HepG2 (cell line): ENCODE measurements around the gene ZBTB7C. TPM values are rescaled to one million over a fixed set of nuclear protein-coding genes. Genes with fewer than 3 reads are reported as not detected.

Source experiments
- ATAC-seq: fragments of 200-7000 bp; cut with Tn5 transposase; 3 replicates; pipeline ENCODE4 v1.9.1; 2020; ENCODE audit warnings: mild to moderate bottlenecking, moderate library complexity
- BruUV-seq: library from RNA; stranded (reverse); fragments of 400-500 nt; replicated peaks from 2 replicates; lab custom pipeline; 2021; lab: Mats Ljungman, UMichigan
- CTCF ChIA-PET: fragments of 300-600 bp; formaldehyde crosslinking; extraction: SDS; loops from one replicate; lab custom pipeline; 2021; ENCODE audit warnings: low total read pairs, inconsistent platforms, low intra/inter-chr PET ratio; lab: Yijun Ruan, JAX
- POLR2A ChIA-PET: fragments of 350-600 bp; sonication (Branson Sonifier 250); formaldehyde crosslinking; loops from one replicate; lab custom pipeline; 2020; ENCODE audit warnings: antibody characterized with exemption, inconsistent platforms; lab: Yijun Ruan, JAX
- DNase-seq: peaks from one replicate; pipeline ENCODE4 v3.0.0-alpha.2; 2015; ENCODE audit warnings: low spot score
- FAIRE-seq: peaks from 3 replicates; lab custom pipeline; 2011; peaks lifted over from hg19 to GRCh38; lab: Jason Lieb, UNC
- H2AFZ ChIP-seq: one replicate; pipeline ENCODE4 v1.6.1; 2011; ENCODE audit warnings: low read length, inconsistent platforms
- H3K27ac ChIP-seq: fragments of 300-600 bp; 3 replicates; pipeline ENCODE4 v1.8.0; 2011; ENCODE audit warnings: mixed run types, mild to moderate bottlenecking, mixed read lengths, low read length, inconsistent platforms; ENCODE audit not compliant: insufficient read depth; ENCODE audit errors: extremely low read length
- H3K27me3 ChIP-seq, 2 experiments: fragments of 200-600 bp in 1 of 2; 2 replicates in 1 of 2; 3 replicates in 1 of 2; pipeline versions ENCODE4 v1.6.0 to v1.8.0; 2011; ENCODE audit warnings: low read length in 2 of 2, mild to moderate bottlenecking in 2 of 2, moderate library complexity in 2 of 2, inconsistent platforms in 1 of 2; ENCODE audit not compliant: insufficient read depth in 2 of 2, control insufficient read depth in 1 of 2
- H3K36me3 ChIP-seq, 2 experiments: fragments of 200-600 bp in 1 of 2; replicated peaks in 1 of 2; 2 replicates in 1 of 2; 3 replicates in 1 of 2; pipeline versions ENCODE4 v1.5.1 to v1.8.0; 2011; ENCODE audit warnings: low read length in 2 of 2, inconsistent platforms in 1 of 2; ENCODE audit not compliant: insufficient read depth in 2 of 2, control insufficient read depth in 1 of 2
- H3K4me1 ChIP-seq: 2 replicates; pipeline ENCODE4 v1.5.1; 2012; ENCODE audit warnings: low read length, inconsistent platforms; ENCODE audit not compliant: insufficient read depth
- H3K4me2 ChIP-seq: 2 replicates; pipeline ENCODE4 v1.6.0; 2011; ENCODE audit warnings: low read depth, low read length, inconsistent platforms
- H3K4me3 ChIP-seq, 3 experiments: fragments of 200-600 bp in 1 of 3; sonication (generic), shearing (Covaris generic) in 1 of 3; replicated peaks in 1 of 3; 2 replicates each; pipeline ENCODE4 v1.5.1; 2011 to 2016; ENCODE audit warnings: low read length in 3 of 3, inconsistent platforms in 2 of 3, low read depth in 2 of 3, mild to moderate bottlenecking in 2 of 3, control low read depth in 1 of 3, mixed read lengths in 1 of 3; ENCODE audit not compliant: insufficient read depth in 1 of 3
- H3K79me2 ChIP-seq: one replicate; pipeline ENCODE4 v1.6.1; 2011; ENCODE audit warnings: low read length, inconsistent platforms; ENCODE audit not compliant: insufficient read depth
- H3K9ac ChIP-seq: 2 replicates; pipeline ENCODE4 v1.6.0; 2011; ENCODE audit warnings: mild to moderate bottlenecking, low read depth, low read length, inconsistent platforms; ENCODE audit not compliant: insufficient read depth
- H3K9me3 ChIP-seq: 2 replicates; pipeline ENCODE4 v1.5.1; 2012; ENCODE audit warnings: mild to moderate bottlenecking, low read length
- H4K20me1 ChIP-seq: 2 replicates; pipeline ENCODE4 v1.6.0; 2011; ENCODE audit warnings: inconsistent platforms, mild to moderate bottlenecking, low read length, moderate library complexity; ENCODE audit not compliant: insufficient read depth
- HDAC6 ChIP-seq: fragments of 200-600 bp; sonication (generic); IDR thresholded peaks from 2 replicates; pipeline ENCODE4 v1.7.0; 2017; ENCODE audit warnings: mild to moderate bottlenecking, antibody characterized with exemption, low read length, low read depth
- MTF2 ChIP-seq: sonication (generic); formaldehyde crosslinking; IDR thresholded peaks from 2 replicates; pipeline ENCODE4 v1.5.0; 2020; ENCODE audit warnings: missing genetic modification reagents, borderline replicate concordance
- NFE2 ChIP-seq: sonication (generic); formaldehyde crosslinking; IDR thresholded peaks from 2 replicates; pipeline ENCODE4 v1.4.0; 2020; ENCODE audit warnings: missing genetic modification reagents
- NPAS2 ChIP-seq: sonication (generic); formaldehyde crosslinking; IDR thresholded peaks from 2 replicates; pipeline ENCODE4 v1.8.0; 2022; ENCODE audit warnings: mild to moderate bottlenecking, missing genetic modification reagents, borderline replicate concordance
- PAF1 ChIP-seq: IDR thresholded peaks from 2 replicates; pipeline ENCODE4 v1.6.1; 2016; ENCODE audit warnings: missing genetic modification reagents, missing compliant biosample characterization
- ZBTB20 ChIP-seq: sonication (generic); formaldehyde crosslinking; IDR thresholded peaks from 2 replicates; pipeline ENCODE4 v1.8.1; 2023; ENCODE audit warnings: missing genetic modification reagents, low read depth, mild to moderate bottlenecking, borderline replicate concordance
- ZNF230 ChIP-seq: sonication (generic); formaldehyde crosslinking; IDR thresholded peaks from 2 replicates; pipeline ENCODE4 v1.4.0; 2020; ENCODE audit warnings: mild to moderate bottlenecking, missing genetic modification reagents
- ZNF766 ChIP-seq: sonication (generic); formaldehyde crosslinking; IDR thresholded peaks from 2 replicates; pipeline ENCODE4 v1.5.0; 2020; ENCODE audit warnings: missing genetic modification reagents, borderline replicate concordance
- WGBS: methylation state at CpG from one replicate; pipeline ENCODE4 v1.1.6; 2017; ENCODE audit warnings: low lambda C conversion rate; 5-methylcytosine and 5-hydroxymethylcytosine counted together
- in situ Hi-C: cut with HindIII; loops from 2 replicates; pipeline ENCODE4 v1.10.0; 2017; ENCODE audit warnings: low pct_unique_long_range_greater_than_20kb; ENCODE audit not compliant: extremely low pct_ligation_motif_present
- intact Hi-C: fragments of 100-400 bp; cut with micrococcal nuclease; formaldehyde crosslinking; loops from one replicate; pipeline ENCODE4 v1.10.0; 2022; ENCODE audit not compliant: unreplicated experiment
- polyA plus RNA-seq, 8 experiments: library from polyadenylated mRNA; depleted of rRNA in 3 of 8; stranded (reverse) in 7 of 8; unstranded in 1 of 8; fragments of >200 nt; fragmentation: Illumina TruSeq in 4 of 8; extraction: Trizol in 4 of 8; gene quantifications; 2 replicates each; pipeline versions ENCODE4 v1.2.1 to v1.2.3, GENCODE V29; 2011 to 2016; ENCODE audit warnings: low read depth in 4 of 8, missing spikeins in 1 of 8, mixed read lengths in 1 of 8; ENCODE audit not compliant: insufficient read depth in 1 of 8
- total RNA-seq, 5 experiments: library from RNA; depleted of rRNA; stranded (reverse); fragments of >200 nt; fragmentation: Illumina TruSeq; extraction: Trizol; gene quantifications; 2 replicates each; pipeline ENCODE4 v1.2.3, GENCODE V29; 2016; ENCODE audit warnings: low read depth in 1 of 5
- TF ChIP-seq, protein P1 (sequence below): IDR thresholded peaks from 2 replicates; pipeline ENCODE4 v1.6.1; 2016; ENCODE audit warnings: missing biosample characterization, missing genetic modification reagents, low read depth
- TF ChIP-seq, protein P2 (sequence below): sonication (generic); formaldehyde crosslinking; IDR thresholded peaks from 2 replicates; pipeline ENCODE4 v1.4.0; 2020; ENCODE audit warnings: mild to moderate bottlenecking, missing genetic modification reagents
- TF ChIP-seq, protein P3 (sequence below): sonication (generic); formaldehyde crosslinking; IDR thresholded peaks from 2 replicates; pipeline ENCODE4 v1.8.1; 2023; ENCODE audit warnings: missing genetic modification reagents, mild to moderate bottlenecking, borderline replicate concordance
- TF ChIP-seq, protein P4 (sequence below): sonication (generic); formaldehyde crosslinking; IDR thresholded peaks from 2 replicates; pipeline ENCODE4 v1.8.1; 2023; ENCODE audit warnings: mild to moderate bottlenecking, missing genetic modification reagents

Gene ZBTB7C
- total and polyA plus RNA-seq, 2 of the 13 experiments (the other 11 are each of a cell fraction or from before 2014, with no cell fraction given), result 0.01 to 0.04 TPM

DNA sequence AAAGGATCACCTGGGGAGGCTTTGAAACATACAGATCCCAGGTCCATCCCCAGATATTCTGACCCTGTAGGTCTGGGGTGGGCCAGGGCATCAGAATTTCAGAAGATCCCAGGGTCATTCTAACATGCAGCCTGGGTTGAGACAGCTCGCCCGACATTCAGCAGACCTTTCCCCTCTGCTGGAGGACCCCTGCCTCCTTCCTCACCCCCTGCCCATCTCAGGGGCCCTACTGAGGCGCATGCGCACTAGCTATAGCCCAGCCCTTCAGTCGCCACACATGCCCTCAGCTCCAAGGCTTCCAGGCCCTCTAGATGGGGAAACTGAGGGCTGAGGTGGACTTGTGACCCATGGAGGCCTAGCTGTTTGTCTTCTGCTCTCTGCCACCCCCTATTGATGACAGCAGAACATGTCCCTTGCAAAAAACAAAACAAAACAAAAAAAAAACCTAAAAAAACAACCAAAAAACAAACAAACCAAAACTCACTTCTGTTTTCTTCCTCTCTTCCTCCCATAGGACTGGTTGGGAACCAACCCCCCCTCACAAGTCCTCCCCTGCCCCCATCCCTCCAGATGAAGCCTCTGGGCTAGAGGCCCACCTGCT lies 91.3 kb downstream of the ZBTB7C start:
- Histone ChIP-seq H2AFZ (no peak overlapping the region), H3K4me2 (no peak overlapping the region), H4K20me1 (no peaks in the 10 kb centered on the region), H3K27ac (no peak overlapping the region), H3K4me3 (no peak overlapping the region), H3K4me1 (no peaks in the 10 kb centered on the region), H3K9ac (no peak overlapping the region), H3K79me2 (no peaks in the 10 kb centered on the region), H3K9me3 (no peaks in the 10 kb centered on the region), H3K36me3 (no peaks in the 10 kb centered on the region), H3K27me3 (peaks cover 6 to 22% of the 10 kb centered on the region in 2 experiments; a peak in 3 of 5 replicates)
- BruUV-seq, result no TSS peak
- TF ChIP-seq ZNF766, result no peak
- no peak for TF ChIP-seq NFE2 (CRISPR knock-in tag)
- no peak for TF ChIP-seq MTF2 (CRISPR knock-in tag)
- TF ChIP-seq, protein P1, sequence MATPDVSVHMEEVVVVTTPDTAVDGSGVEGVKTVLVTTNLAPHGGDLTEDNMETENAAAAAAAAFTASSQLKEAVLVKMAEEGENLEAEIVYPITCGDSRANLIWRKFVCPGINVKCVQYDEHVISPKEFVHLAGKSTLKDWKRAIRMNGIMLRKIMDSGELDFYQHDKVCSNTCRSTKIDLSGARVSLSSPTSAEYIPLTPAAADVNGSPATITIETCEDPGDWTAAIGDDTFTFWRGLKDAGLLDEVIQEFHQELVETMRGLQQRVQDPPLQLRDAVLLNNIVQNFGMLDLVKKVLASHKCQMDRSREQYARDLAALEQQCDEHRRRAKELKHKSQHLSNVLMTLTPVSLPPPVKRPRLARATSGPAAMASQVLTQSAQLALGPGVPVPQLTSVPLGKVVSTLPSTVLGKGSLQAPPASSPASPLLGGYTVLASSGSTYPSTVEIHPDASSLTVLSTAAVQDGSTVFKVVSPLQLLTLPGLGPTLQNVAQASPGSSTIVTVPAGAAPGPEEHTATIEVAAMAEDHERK, result no peak
- no peak for TF ChIP-seq ZNF230 (CRISPR knock-in tag)
- TF ChIP-seq NPAS2 (CRISPR knock-in tag), result no peak
- TF ChIP-seq, protein P2, sequence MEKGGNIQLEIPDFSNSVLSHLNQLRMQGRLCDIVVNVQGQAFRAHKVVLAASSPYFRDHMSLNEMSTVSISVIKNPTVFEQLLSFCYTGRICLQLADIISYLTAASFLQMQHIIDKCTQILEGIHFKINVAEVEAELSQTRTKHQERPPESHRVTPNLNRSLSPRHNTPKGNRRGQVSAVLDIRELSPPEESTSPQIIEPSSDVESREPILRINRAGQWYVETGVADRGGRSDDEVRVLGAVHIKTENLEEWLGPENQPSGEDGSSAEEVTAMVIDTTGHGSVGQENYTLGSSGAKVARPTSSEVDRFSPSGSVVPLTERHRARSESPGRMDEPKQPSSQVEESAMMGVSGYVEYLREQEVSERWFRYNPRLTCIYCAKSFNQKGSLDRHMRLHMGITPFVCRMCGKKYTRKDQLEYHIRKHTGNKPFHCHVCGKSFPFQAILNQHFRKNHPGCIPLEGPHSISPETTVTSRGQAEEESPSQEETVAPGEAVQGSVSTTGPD, result no peak
- TF ChIP-seq PAF1, result no peak
- TF ChIP-seq, protein P3, sequence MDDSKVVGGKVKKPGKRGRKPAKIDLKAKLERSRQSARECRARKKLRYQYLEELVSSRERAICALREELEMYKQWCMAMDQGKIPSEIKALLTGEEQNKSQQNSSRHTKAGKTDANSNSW (CRISPR knock-in tag), result no peak
- TF ChIP-seq ZBTB20, result no peak
- TF ChIP-seq, protein P4, sequence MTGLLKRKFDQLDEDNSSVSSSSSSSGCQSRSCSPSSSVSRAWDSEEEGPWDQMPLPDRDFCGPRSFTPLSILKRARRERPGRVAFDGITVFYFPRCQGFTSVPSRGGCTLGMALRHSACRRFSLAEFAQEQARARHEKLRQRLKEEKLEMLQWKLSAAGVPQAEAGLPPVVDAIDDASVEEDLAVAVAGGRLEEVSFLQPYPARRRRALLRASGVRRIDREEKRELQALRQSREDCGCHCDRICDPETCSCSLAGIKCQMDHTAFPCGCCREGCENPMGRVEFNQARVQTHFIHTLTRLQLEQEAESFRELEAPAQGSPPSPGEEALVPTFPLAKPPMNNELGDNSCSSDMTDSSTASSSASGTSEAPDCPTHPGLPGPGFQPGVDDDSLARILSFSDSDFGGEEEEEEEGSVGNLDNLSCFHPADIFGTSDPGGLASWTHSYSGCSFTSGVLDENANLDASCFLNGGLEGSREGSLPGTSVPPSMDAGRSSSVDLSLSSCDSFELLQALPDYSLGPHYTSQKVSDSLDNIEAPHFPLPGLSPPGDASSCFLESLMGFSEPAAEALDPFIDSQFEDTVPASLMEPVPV (CRISPR knock-in tag), result no peak
- no peak for TF ChIP-seq HDAC6
- in situ Hi-C loops, result no loop called here
- no peak for ATAC-seq
- ChIA-PET POLR2A (no interaction called here), CTCF (no interaction called here)
- DNase-seq, result no peak
- FAIRE-seq, result no peak
- intact Hi-C loops, result no loop called here
- 20% methylated on average over 2 of the region's 5 CpGs for WGBS
